ENCODE data around the gene PLIN4.
A peak's percentile ranks its signal among the peaks of the same experiment; 100 is the strongest.

PLIN4 gene

GRCh38 chr19:4506449-4507149 lies 11.7 kb downstream of the PLIN4 start:
- H3K27me3 Mint-ChIP-seq: no peaks in the 10 kb centered on the region
- H3K4me3 Mint-ChIP-seq: no peak overlapping the region
- H3K27ac Mint-ChIP-seq: peak overlapping the region; percentile 21
- H3K9me3 Mint-ChIP-seq: no peaks in the 10 kb centered on the region
- H3K36me3 Mint-ChIP-seq (ENCODE audit: low read depth): peaks cover 11% of the 10 kb centered on the region
- H3K4me1 Mint-ChIP-seq (ENCODE audit: low read depth): peaks cover 10% of the 10 kb centered on the region

- Mint-ChIP-seq H3K27ac (peak overlapping the region; percentile 21), H3K9me3 (no peaks in the 10 kb centered on the region), H3K27me3 (no peaks in the 10 kb centered on the region), H3K4me3 (no peak overlapping the region), H3K4me1 (ENCODE audit: low read depth) (peaks cover 10% of the 10 kb centered on the region), H3K36me3 (ENCODE audit: low read depth) (peaks cover 13% of the 10 kb centered on the region)
These were observed 12.5 kb downstream of the PLIN4 start for GRCh38 chr19:4505570-4506448.

- Mint-ChIP-seq H3K4me3 (no peak overlapping the region), H3K27ac (no peak overlapping the region), H3K27me3 (no peaks in the 10 kb centered on the region), H3K36me3 (ENCODE audit: low read depth) (peaks cover 14% of the 10 kb centered on the region), H3K9me3 (no peaks in the 10 kb centered on the region), H3K4me1 (ENCODE audit: low read depth) (peaks cover 10% of the 10 kb centered on the region)
These were observed 13.3 kb downstream of the PLIN4 start for GRCh38 chr19:4504891-4505569.

GRCh38 chr19:4504297-4504701 lies 14.0 kb downstream of the PLIN4 start:
- peaks cover 10% of the 10 kb centered on the region for H3K4me1 Mint-ChIP-seq (ENCODE audit: low read depth)
- H3K27ac Mint-ChIP-seq: no peak overlapping the region
- H3K36me3 Mint-ChIP-seq (ENCODE audit: low read depth): peaks cover 14% of the 10 kb centered on the region
- H3K4me3 Mint-ChIP-seq: no peak overlapping the region
- H3K9me3 Mint-ChIP-seq: no peaks in the 10 kb centered on the region
- no peaks in the 10 kb centered on the region for H3K27me3 Mint-ChIP-seq

GRCh38 chr19:4503825-4504170 lies 14.5 kb downstream of the PLIN4 start:
- no peaks in the 10 kb centered on the region for H3K9me3 Mint-ChIP-seq
- no peak overlapping the region for H3K27ac Mint-ChIP-seq
- H3K27me3 Mint-ChIP-seq: no peaks in the 10 kb centered on the region
- no peak overlapping the region for H3K4me3 Mint-ChIP-seq
- peaks cover 14% of the 10 kb centered on the region for H3K36me3 Mint-ChIP-seq (ENCODE audit: low read depth)
- H3K4me1 Mint-ChIP-seq (ENCODE audit: low read depth): peaks cover 10% of the 10 kb centered on the region

- peaks cover 14% of the 10 kb centered on the region for H3K36me3 Mint-ChIP-seq (ENCODE audit: low read depth)
- no peaks in the 10 kb centered on the region for H3K9me3 Mint-ChIP-seq
- H3K27me3 Mint-ChIP-seq: no peaks in the 10 kb centered on the region
- no peak overlapping the region for H3K27ac Mint-ChIP-seq
- H3K4me1 Mint-ChIP-seq (ENCODE audit: low read depth): peaks cover 10% of the 10 kb centered on the region
- H3K4me3 Mint-ChIP-seq: no peak overlapping the region
These were observed 15.0 kb downstream of the PLIN4 start for GRCh38 chr19:4503132-4503824.

GRCh38 chr19:4502282-4503131 lies 15.8 kb downstream of the PLIN4 start:
- H3K27me3 Mint-ChIP-seq: no peaks in the 10 kb centered on the region
- H3K9me3 Mint-ChIP-seq: no peaks in the 10 kb centered on the region
- no peak overlapping the region for H3K27ac Mint-ChIP-seq
- H3K4me3 Mint-ChIP-seq: no peak overlapping the region
- H3K4me1 Mint-ChIP-seq (ENCODE audit: low read depth): peaks cover 10% of the 10 kb centered on the region
- peaks cover 14% of the 10 kb centered on the region for H3K36me3 Mint-ChIP-seq (ENCODE audit: low read depth)

- no peaks in the 10 kb centered on the region for H3K27me3 Mint-ChIP-seq
- H3K36me3 Mint-ChIP-seq (ENCODE audit: low read depth): peaks cover 14% of the 10 kb centered on the region
- no peak overlapping the region for H3K4me3 Mint-ChIP-seq
- no peaks in the 10 kb centered on the region for H3K9me3 Mint-ChIP-seq
- H3K4me1 Mint-ChIP-seq (ENCODE audit: low read depth): peaks cover 8% of the 10 kb centered on the region
- H3K27ac Mint-ChIP-seq: no peak overlapping the region
These were observed 16.6 kb downstream of the PLIN4 start for GRCh38 chr19:4501691-4502090.

GRCh38 chr19:4500841-4501591 lies 17.3 kb downstream of the PLIN4 start:
- Mint-ChIP-seq H3K27me3 (no peaks in the 10 kb centered on the region), H3K36me3 (ENCODE audit: low read depth) (peaks cover 10% of the 10 kb centered on the region), H3K4me3 (no peak overlapping the region), H3K27ac (no peak overlapping the region), H3K9me3 (no peaks in the 10 kb centered on the region), H3K4me1 (ENCODE audit: low read depth) (peaks cover 1% of the 10 kb centered on the region)

GRCh38 chr19:4499855-4500254 lies 18.4 kb downstream of the PLIN4 start:
- H3K9me3 Mint-ChIP-seq: no peaks in the 10 kb centered on the region
- peaks cover 3% of the 10 kb centered on the region for H3K36me3 Mint-ChIP-seq (ENCODE audit: low read depth)
- H3K27ac Mint-ChIP-seq: no peak overlapping the region
- no peak overlapping the region for H3K4me3 Mint-ChIP-seq
- H3K27me3 Mint-ChIP-seq: no peaks in the 10 kb centered on the region
- no peaks in the 10 kb centered on the region for H3K4me1 Mint-ChIP-seq (ENCODE audit: low read depth)

- H3K27me3 Mint-ChIP-seq: no peaks in the 10 kb centered on the region
- H3K4me3 Mint-ChIP-seq: no peak overlapping the region
- H3K9me3 Mint-ChIP-seq: no peaks in the 10 kb centered on the region
- H3K4me1 Mint-ChIP-seq (ENCODE audit: low read depth): no peaks in the 10 kb centered on the region
- H3K27ac Mint-ChIP-seq: no peak overlapping the region
- H3K36me3 Mint-ChIP-seq (ENCODE audit: low read depth): peaks cover 3% of the 10 kb centered on the region
These were observed 19.0 kb downstream of the PLIN4 start for GRCh38 chr19:4499318-4499717.

- Mint-ChIP-seq H3K4me1 (ENCODE audit: low read depth) (no peaks in the 10 kb centered on the region), H3K4me3 (no peak overlapping the region), H3K27me3 (no peaks in the 10 kb centered on the region), H3K9me3 (no peaks in the 10 kb centered on the region), H3K36me3 (ENCODE audit: low read depth) (peaks cover 3% of the 10 kb centered on the region), H3K27ac (no peak overlapping the region)
These were observed 19.6 kb downstream of the PLIN4 start for GRCh38 chr19:4498694-4499093.

GRCh38 chr19:4497770-4498389 lies 20.4 kb downstream of the PLIN4 start:
- no peak overlapping the region for H3K4me3 Mint-ChIP-seq
- H3K4me1 Mint-ChIP-seq (ENCODE audit: low read depth): no peaks in the 10 kb centered on the region
- peaks cover 3% of the 10 kb centered on the region for H3K36me3 Mint-ChIP-seq (ENCODE audit: low read depth)
- no peaks in the 10 kb centered on the region for H3K27me3 Mint-ChIP-seq
- H3K27ac Mint-ChIP-seq: no peak overlapping the region
- H3K9me3 Mint-ChIP-seq: no peaks in the 10 kb centered on the region
